Hepatocyte (in vitro differentiated cells): ENCODE results near the gene CFAP90.

Experiments used
- EZH2 ChIP-seq: fragments of 200-600 bp; sonication (generic); IDR thresholded peaks from 2 replicates; pipeline ENCODE4 v1.6.1; 2016; ENCODE audit warnings: antibody characterized with exemption, mild to moderate bottlenecking, borderline replicate concordance
- TF ChIP-seq, protein P1 (sequence below): fragments of 200-600 bp; sonication (generic); IDR thresholded peaks from 2 replicates; pipeline ENCODE4 v1.5.1; 2016; ENCODE audit warnings: antibody characterized with exemption, mild to moderate bottlenecking; ENCODE audit not compliant: poor library complexity

- TF ChIP-seq EZH2, result no peak
- TF ChIP-seq, protein P1, sequence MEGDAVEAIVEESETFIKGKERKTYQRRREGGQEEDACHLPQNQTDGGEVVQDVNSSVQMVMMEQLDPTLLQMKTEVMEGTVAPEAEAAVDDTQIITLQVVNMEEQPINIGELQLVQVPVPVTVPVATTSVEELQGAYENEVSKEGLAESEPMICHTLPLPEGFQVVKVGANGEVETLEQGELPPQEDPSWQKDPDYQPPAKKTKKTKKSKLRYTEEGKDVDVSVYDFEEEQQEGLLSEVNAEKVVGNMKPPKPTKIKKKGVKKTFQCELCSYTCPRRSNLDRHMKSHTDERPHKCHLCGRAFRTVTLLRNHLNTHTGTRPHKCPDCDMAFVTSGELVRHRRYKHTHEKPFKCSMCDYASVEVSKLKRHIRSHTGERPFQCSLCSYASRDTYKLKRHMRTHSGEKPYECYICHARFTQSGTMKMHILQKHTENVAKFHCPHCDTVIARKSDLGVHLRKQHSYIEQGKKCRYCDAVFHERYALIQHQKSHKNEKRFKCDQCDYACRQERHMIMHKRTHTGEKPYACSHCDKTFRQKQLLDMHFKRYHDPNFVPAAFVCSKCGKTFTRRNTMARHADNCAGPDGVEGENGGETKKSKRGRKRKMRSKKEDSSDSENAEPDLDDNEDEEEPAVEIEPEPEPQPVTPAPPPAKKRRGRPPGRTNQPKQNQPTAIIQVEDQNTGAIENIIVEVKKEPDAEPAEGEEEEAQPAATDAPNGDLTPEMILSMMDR, result no peak
Observed at GRCh38 chr5:7844901-7845300, 6.0 kb downstream of the CFAP90 start.
